GM21619 (cell line): Measurements from ENCODE around the gene RGS6.
A peak's percentile ranks its signal among the peaks of the same experiment; 100 is the strongest.

Experiments
- ATAC-seq: cut with Tn5 transposase; IDR thresholded peaks from one replicate; pipeline ENCODE4 v1.9.1; 2021; ENCODE audit not compliant: unreplicated experiment

The RGS6 gene

GRCh38 chr14:72517736-72518135, 585.5 kb downstream of the RGS6 start:
- ATAC-seq = no peak

GRCh38 chr14:72518809-72519377, 586.7 kb downstream of the RGS6 start:
- ATAC-seq = peak; percentile 63

- no peak for ATAC-seq
These were observed 587.3 kb downstream of the RGS6 start for GRCh38 chr14:72519543-72519942.

GRCh38 chr14:72521045-72521444, 588.8 kb downstream of the RGS6 start:
- ATAC-seq = no peak

- ATAC-seq = no peak
These were observed 589.9 kb downstream of the RGS6 start for GRCh38 chr14:72521968-72522741.

- ATAC-seq = no peak
These were observed 590.6 kb downstream of the RGS6 start for GRCh38 chr14:72522847-72523246.

- no peak for ATAC-seq
These were observed 591.4 kb downstream of the RGS6 start for GRCh38 chr14:72523424-72524294.

- no peak for ATAC-seq
These were observed 592.0 kb downstream of the RGS6 start for GRCh38 chr14:72524295-72524629.

- ATAC-seq = no peak
These were observed 593.1 kb downstream of the RGS6 start for GRCh38 chr14:72525087-72525915.

GRCh38 chr14:72527591-72527990, 595.4 kb downstream of the RGS6 start:
- no peak for ATAC-seq

- no peak for ATAC-seq
These were observed 596.0 kb downstream of the RGS6 start for GRCh38 chr14:72528059-72528862.

GRCh38 chr14:72528863-72529175, 596.6 kb downstream of the RGS6 start:
- ATAC-seq = no peak

GRCh38 chr14:72532686-72533454, 600.6 kb downstream of the RGS6 start:
- ATAC-seq = no peak

GRCh38 chr14:72535485-72535884, 603.3 kb downstream of the RGS6 start:
- ATAC-seq = peak; percentile 53

GRCh38 chr14:72538387-72538786, 606.2 kb downstream of the RGS6 start:
- no peak for ATAC-seq

- no peak for ATAC-seq
These were observed 607.6 kb downstream of the RGS6 start for GRCh38 chr14:72539661-72540315.

GRCh38 chr14:72540836-72541235, 608.6 kb downstream of the RGS6 start:
- ATAC-seq = no peak

- ATAC-seq = no peak
These were observed 609.3 kb downstream of the RGS6 start for GRCh38 chr14:72541546-72541945.

GRCh38 chr14:72543341-72543740, 611.1 kb downstream of the RGS6 start:
- no peak for ATAC-seq
